ENCODE measurements around the gene SLC25A23. TPM values are rescaled to one million over a fixed set of nuclear protein-coding genes. Genes with fewer than 3 reads are reported as not detected.

Gene SLC25A23
- total and polyA plus RNA-seq, 2 of the 4 experiments (the other 2 are of a cell fraction): 7.0 to 7.6 TPM

- Histone ChIP-seq H2BK120ac (ENCODE audit: low read depth, low read length) (peak within 1 kb of the TSS; percentile 76), H3K4me1 (ENCODE audit: control insufficient read depth, insufficient read depth, low read length) (peaks cover 11% of the 10 kb centered on the region), H3K36me3 (ENCODE audit: control insufficient read depth, insufficient read depth, low read length) (peaks cover 17% of the 10 kb centered on the region), H3K9me3 (ENCODE audit: control insufficient read depth, insufficient read depth, low read length) (no peaks in the 10 kb centered on the region), H3K56ac (ENCODE audit: extremely low read depth, insufficient read depth, low read length) (peak within 1 kb of the TSS; percentile 96), H2BK5ac (ENCODE audit: low read depth, low read length, poor library complexity, severe bottlenecking) (peak within 1 kb of the TSS; percentile 95), H3K27me3 (ENCODE audit: control insufficient read depth, insufficient read depth, low read length) (no peaks in the 10 kb centered on the region), H4K91ac (ENCODE audit: insufficient read depth, low read depth, low read length) (peak within 1 kb of the TSS; percentile 94), H2BK15ac (ENCODE audit: low read depth, low read length) (peak within 1 kb of the TSS; percentile 35; the same call in 1 of the 3 replicates), H2AFZ (replicated peaks; ENCODE audit: low read length, poor library complexity) (peak within 1 kb of the TSS; percentile 99), H3K79me1 (ENCODE audit: low read depth in 1 of 2, low read length in 2 of 2) (peaks cover 14 to 29% of the 10 kb centered on the region in 2 experiments), H4K8ac (ENCODE audit: low read depth in 2 of 2, low read length in 2 of 2) (peak within 1 kb of the TSS; percentile 96 to 100), H3K27ac (ENCODE audit: insufficient read depth, low read length) (peak within 1 kb of the TSS; percentile 90), H3K4ac (ENCODE audit: low read depth, low read length) (peak within 1 kb of the TSS; percentile 98), H2AK5ac (ENCODE audit: low read depth, low read length) (peak within 1 kb of the TSS; percentile 89), H3K14ac (replicated peaks; ENCODE audit: low read depth, low read length) (peak within 1 kb of the TSS; percentile 92), H3K4me3 (ENCODE audit: insufficient read depth, low read depth, low read length) (peak within 1 kb of the TSS; percentile 66), H3K18ac (ENCODE audit: low read depth, low read length) (peak within 1 kb of the TSS; percentile 89), H3K4me2 (ENCODE audit: low read depth, low read length) (peak within 1 kb of the TSS; percentile 100), H3K9ac (ENCODE audit: low read depth, low read length) (peak within 1 kb of the TSS; percentile 81), H3K9me1 (ENCODE audit: insufficient read depth, low read length) (peaks cover 10% of the 10 kb centered on the region), H4K20me1 (ENCODE audit: insufficient read depth, low read length) (no peaks in the 10 kb centered on the region), H2AK9ac (replicated peaks; ENCODE audit: low read depth, low read length, poor library complexity) (peak within 1 kb of the TSS; percentile 97), H4K5ac (ENCODE audit: low read depth, low read length) (peak within 1 kb of the TSS; percentile 90), H3K23ac (ENCODE audit: low read depth, low read length) (peak within 1 kb of the TSS; percentile 81; the same call in 1 of the 2 replicates), H2BK20ac (ENCODE audit: low read depth, low read length) (peak within 1 kb of the TSS; percentile 84; the same call in 1 of the 2 replicates)
- 0% methylated on average over 33 of the region's 69 CpGs; no CpG with 5 or more reads in 1 of the 2 experiments for WGBS, 2 experiments (ENCODE audit: extremely low coverage in 2 of 2, insufficient read length in 1 of 2)
- ChIA-PET CTCF (no interaction called here), POLR2A (ENCODE audit: unreplicated experiment) (interaction anchor here (0.7 kb wide), 1 partner anchor 21 kb away, joined by 3 read pairs; the partner anchor contains the start of gene ALKBH7)
- no TSS peak for BruUV-seq (replicated peaks)
- in situ Hi-C loops (cut with MboI; ENCODE audit: low sequenced_read_pairs): no loop called here
- dilution Hi-C loops (cut with HindIII; ENCODE audit: low sequenced_read_pairs, unreplicated experiment): no loop called here
- DNase-seq (peak; percentile 95), ATAC-seq (ENCODE audit: low read depth) (peak; percentile 94)
- TF ChIP-seq MXI1 (IDR thresholded peaks at IDR 0.05; ENCODE audit: borderline replicate concordance, low read depth, low read length) (peak; percentile 11; the same call in 1 of the 2 replicates), RAD21 (IDR thresholded peaks at IDR 0.05; ENCODE audit: low read length) (no peak), POLR2A (IDR thresholded peaks at IDR 0.05; ENCODE audit: low read depth, low read length) (peak; percentile 68; the same call in 1 of the 2 replicates), MAZ (IDR thresholded peaks at IDR 0.05; ENCODE audit: borderline replicate concordance, low read depth, low read length) (peak; percentile 52; the same call in 1 of the 2 replicates), SMC3 (IDR thresholded peaks at IDR 0.05; ENCODE audit: low read depth, low read length) (no peak), MAFK (IDR thresholded peaks at IDR 0.05; ENCODE audit: low read depth, low read length) (no peak)
- TF ChIP-seq, protein P1, sequence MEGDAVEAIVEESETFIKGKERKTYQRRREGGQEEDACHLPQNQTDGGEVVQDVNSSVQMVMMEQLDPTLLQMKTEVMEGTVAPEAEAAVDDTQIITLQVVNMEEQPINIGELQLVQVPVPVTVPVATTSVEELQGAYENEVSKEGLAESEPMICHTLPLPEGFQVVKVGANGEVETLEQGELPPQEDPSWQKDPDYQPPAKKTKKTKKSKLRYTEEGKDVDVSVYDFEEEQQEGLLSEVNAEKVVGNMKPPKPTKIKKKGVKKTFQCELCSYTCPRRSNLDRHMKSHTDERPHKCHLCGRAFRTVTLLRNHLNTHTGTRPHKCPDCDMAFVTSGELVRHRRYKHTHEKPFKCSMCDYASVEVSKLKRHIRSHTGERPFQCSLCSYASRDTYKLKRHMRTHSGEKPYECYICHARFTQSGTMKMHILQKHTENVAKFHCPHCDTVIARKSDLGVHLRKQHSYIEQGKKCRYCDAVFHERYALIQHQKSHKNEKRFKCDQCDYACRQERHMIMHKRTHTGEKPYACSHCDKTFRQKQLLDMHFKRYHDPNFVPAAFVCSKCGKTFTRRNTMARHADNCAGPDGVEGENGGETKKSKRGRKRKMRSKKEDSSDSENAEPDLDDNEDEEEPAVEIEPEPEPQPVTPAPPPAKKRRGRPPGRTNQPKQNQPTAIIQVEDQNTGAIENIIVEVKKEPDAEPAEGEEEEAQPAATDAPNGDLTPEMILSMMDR (conservative IDR thresholded peaks at IDR 0.05; ENCODE audit: low read depth, low read length): peak; percentile 8; the same call in 1 of the 2 replicates
- TF ChIP-seq, protein P2, sequence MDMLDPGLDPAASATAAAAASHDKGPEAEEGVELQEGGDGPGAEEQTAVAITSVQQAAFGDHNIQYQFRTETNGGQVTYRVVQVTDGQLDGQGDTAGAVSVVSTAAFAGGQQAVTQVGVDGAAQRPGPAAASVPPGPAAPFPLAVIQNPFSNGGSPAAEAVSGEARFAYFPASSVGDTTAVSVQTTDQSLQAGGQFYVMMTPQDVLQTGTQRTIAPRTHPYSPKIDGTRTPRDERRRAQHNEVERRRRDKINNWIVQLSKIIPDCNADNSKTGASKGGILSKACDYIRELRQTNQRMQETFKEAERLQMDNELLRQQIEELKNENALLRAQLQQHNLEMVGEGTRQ (IDR thresholded peaks at IDR 0.05; ENCODE audit: low read depth, low read length): no peak
- intact Hi-C loops (cut with micrococcal nuclease): loop anchor here (1.0 kb wide), 2 partner anchors 20 to 175 kb away; no protein-coding TSS in a partner anchor
Measured at GRCh38 chr19:6393074-6393982, 66.3 kb downstream of the SLC25A23 start, which contains the start of gene GTF2F1. Gene GTF2F1, minus strand, starts transcription at chr19:6393164. Its CDS starts 169 bp downstream, at chr19:6392995.
